Adrenal gland (tissue), 12 donors: ENCODE data around the gene TERB1. TPM values are rescaled to one million over a fixed set of nuclear protein-coding genes. Genes with fewer than 3 reads are reported as not detected.

Experiments used
- DNase-seq, 7 donors: peaks; one replicate each; pipeline ENCODE4 v3.0.0-alpha.2; 2019 to 2020
- H3K27ac ChIP-seq, 5 donors: fragments of 200-600 bp; sonication (generic) in 4 of 5; 1 replicate in 3 of 5; 2 replicates in 2 of 5; pipeline versions ENCODE4 v1.5.1 to v1.8.0; 2016 to 2020; ENCODE audit warnings: mild to moderate bottlenecking in 1 of 5
- H3K27me3 ChIP-seq: fragments of 200-600 bp; 2 replicates; pipeline ENCODE4 v1.8.0; 2021
- H3K36me3 ChIP-seq, 2 donors: fragments of 200-600 bp; replicated peaks in 1 of 2; 1 replicate in 1 of 2; 2 replicates in 1 of 2; pipeline versions ENCODE4 v1.5.1 to v1.8.0; 2018 to 2022
- H3K4me1 ChIP-seq, 2 donors: fragments of 200-600 bp; replicated peaks in 1 of 2; 1 replicate in 1 of 2; 2 replicates in 1 of 2; pipeline versions ENCODE4 v1.5.1 to v1.8.0; 2018 to 2021
- H3K4me3 ChIP-seq, 4 donors: fragments of 200-600 bp; sonication (generic) in 3 of 4; one replicate each; pipeline ENCODE4 v1.5.1; 2016 to 2018
- H3K9me3 ChIP-seq, 3 donors: fragments of 200-600 bp; sonication (generic) in 1 of 3; replicated peaks in 1 of 3; 1 replicate in 2 of 3; 2 replicates in 1 of 3; pipeline versions ENCODE4 v1.5.1 to v1.8.0; 2016 to 2021
- POLR2A ChIP-seq, 2 donors: fragments of 450-650 bp; IDR thresholded peaks; one replicate each; pipeline ENCODE4 v1.6.1; 2017; ENCODE audit warnings: antibody characterized with exemption in 2 of 2, mild to moderate bottlenecking in 2 of 2, moderate library complexity in 1 of 2
- WGBS, 4 donors: extraction: QIAGEN DNeasy Blood & Tissue Kit in 2 of 4; methylation state at CpG; one replicate each; pipeline versions ENCODE4 v1.1.5 to v1.1.7; 2013 to 2017; 5-methylcytosine and 5-hydroxymethylcytosine counted together
- intact Hi-C, 2 donors: fragments of 100-400 bp; cut with DNase I; formaldehyde crosslinking; loops; one replicate each; pipeline versions ENCODE4 v1.14.1 to v1.15.0; 2022 to 2023
- polyA plus RNA-seq, 3 donors: library from polyadenylated mRNA; stranded (reverse); fragments of 200-250 nt in 2 of 3; fragments of 350-450 nt in 1 of 3; fragmentation: Illumina TruSeq in 1 of 3; extraction: RNeasy Lipid Tissue Mini Kit (QIAGEN cat#74804) in 1 of 3; gene quantifications; one replicate each; pipeline ENCODE4 v1.2.3, GENCODE V29; 2013 to 2014
- total RNA-seq, 9 donors: library from RNA; depleted of rRNA in 4 of 9; stranded (reverse); fragments of >200 nt in 4 of 9; fragments of 120-200 nt in 1 of 9; fragmentation: NEBNext Ultra II Directional in 1 of 9; extraction: Animal tissue kit (Norgen Biotek cat#: 25700) in 1 of 9; gene quantifications; one replicate each; pipeline versions ENCODE4 v1.1.0 to v1.2.4, GENCODE V29; 2013 to 2023
- TF ChIP-seq, protein P1 (sequence below), 6 experiments: fragments of 450-650 bp in 4 of 6; fragments of 200-600 bp in 2 of 6; sonication (generic) in 1 of 6; IDR thresholded peaks; 1 replicate in 5 of 6; 2 replicates in 1 of 6; pipeline versions ENCODE4 v1.5.1 to v1.8.0; 2016 to 2021; ENCODE audit warnings: antibody characterized with exemption in 6 of 6, mild to moderate bottlenecking in 2 of 6, moderate library complexity in 1 of 6
- donor health status: healthy with polysubstance abuse.
- donor health status: Bipolar disorder and iron deficiency.
- donor health status: DM: yes; HTN: yes; CAD: no.
- donor health status: DM: no; HTN: no; CAD: no.
- donor health status: DM: no; HTN: no; CAD: no.
- donor health status: DM: yes; HTN: yes; CAD: no.

TERB1 gene
- total and polyA plus RNA-seq, 12 donors = 0.06 TPM; not detected in 11

- 88 to 95% (median 90%) methylated on average over 1 to 2 of the region's 2 CpGs for WGBS, 4 donors
- DNase-seq = no peak
- Histone ChIP-seq H3K9me3 (no peaks in the 10 kb centered on the region), H3K4me1 (peaks cover 8 to 11% of the 10 kb centered on the region in 2 donors), H3K27me3 (peaks cover 22% of the 10 kb centered on the region), H3K4me3 (no peak overlapping the region), H3K27ac (no peak overlapping the region), H3K36me3 (no peaks in the 10 kb centered on the region)
- intact Hi-C loops = loop anchor here in 1 of 2 donors (10.0 kb wide), 1 partner anchor 123 kb away; no protein-coding TSS in a partner anchor
- TF ChIP-seq, protein P1, sequence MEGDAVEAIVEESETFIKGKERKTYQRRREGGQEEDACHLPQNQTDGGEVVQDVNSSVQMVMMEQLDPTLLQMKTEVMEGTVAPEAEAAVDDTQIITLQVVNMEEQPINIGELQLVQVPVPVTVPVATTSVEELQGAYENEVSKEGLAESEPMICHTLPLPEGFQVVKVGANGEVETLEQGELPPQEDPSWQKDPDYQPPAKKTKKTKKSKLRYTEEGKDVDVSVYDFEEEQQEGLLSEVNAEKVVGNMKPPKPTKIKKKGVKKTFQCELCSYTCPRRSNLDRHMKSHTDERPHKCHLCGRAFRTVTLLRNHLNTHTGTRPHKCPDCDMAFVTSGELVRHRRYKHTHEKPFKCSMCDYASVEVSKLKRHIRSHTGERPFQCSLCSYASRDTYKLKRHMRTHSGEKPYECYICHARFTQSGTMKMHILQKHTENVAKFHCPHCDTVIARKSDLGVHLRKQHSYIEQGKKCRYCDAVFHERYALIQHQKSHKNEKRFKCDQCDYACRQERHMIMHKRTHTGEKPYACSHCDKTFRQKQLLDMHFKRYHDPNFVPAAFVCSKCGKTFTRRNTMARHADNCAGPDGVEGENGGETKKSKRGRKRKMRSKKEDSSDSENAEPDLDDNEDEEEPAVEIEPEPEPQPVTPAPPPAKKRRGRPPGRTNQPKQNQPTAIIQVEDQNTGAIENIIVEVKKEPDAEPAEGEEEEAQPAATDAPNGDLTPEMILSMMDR (IDR thresholded peaks at IDR 0.05) = no peak
- no peak for TF ChIP-seq POLR2A (IDR thresholded peaks at IDR 0.05)
These were observed 46.8 kb upstream of the TERB1 start for GRCh38 chr16:66848172-66848571.

GRCh38 chr16:66847533-66848067 lies 46.2 kb upstream of the TERB1 start:
- DNase-seq = no peak
- intact Hi-C loops = loop anchor here in 1 of 2 donors (10.0 kb wide), 1 partner anchor 123 kb away; no protein-coding TSS in a partner anchor
- H3K36me3 ChIP-seq = no peaks in the 10 kb centered on the region
- 71 to 85% (median 78%) methylated on average over 6 of the region's 6 CpGs for WGBS, 4 donors
- H3K27me3 ChIP-seq = peaks cover 22% of the 10 kb centered on the region
- H3K4me3 ChIP-seq = no peak overlapping the region
- TF ChIP-seq, protein P1 (IDR thresholded peaks at IDR 0.05) = no peak
- TF ChIP-seq POLR2A (IDR thresholded peaks at IDR 0.05) = no peak
- no peaks in the 10 kb centered on the region for H3K9me3 ChIP-seq
- peaks cover 8 to 11% of the 10 kb centered on the region in 2 donors for H3K4me1 ChIP-seq
- no peak overlapping the region for H3K27ac ChIP-seq

GRCh38 chr16:66846831-66847230 lies 45.4 kb upstream of the TERB1 start:
- TF ChIP-seq, protein P1 (IDR thresholded peaks at IDR 0.05) = no peak
- TF ChIP-seq POLR2A (IDR thresholded peaks at IDR 0.05) = no peak
- H3K27ac ChIP-seq = no peak overlapping the region
- peaks cover 8 to 11% of the 10 kb centered on the region in 2 donors for H3K4me1 ChIP-seq
- H3K27me3 ChIP-seq = peaks cover 22% of the 10 kb centered on the region
- intact Hi-C loops = loop anchor here in 1 of 2 donors (10.0 kb wide), 1 partner anchor 122 kb away; no protein-coding TSS in a partner anchor
- H3K4me3 ChIP-seq = no peak overlapping the region
- no peak for DNase-seq
- H3K36me3 ChIP-seq = no peaks in the 10 kb centered on the region
- H3K9me3 ChIP-seq = no peaks in the 10 kb centered on the region
- 90 to 98% (median 96%) methylated on average over 4 to 6 of the region's 6 CpGs for WGBS, 4 donors

DNA sequence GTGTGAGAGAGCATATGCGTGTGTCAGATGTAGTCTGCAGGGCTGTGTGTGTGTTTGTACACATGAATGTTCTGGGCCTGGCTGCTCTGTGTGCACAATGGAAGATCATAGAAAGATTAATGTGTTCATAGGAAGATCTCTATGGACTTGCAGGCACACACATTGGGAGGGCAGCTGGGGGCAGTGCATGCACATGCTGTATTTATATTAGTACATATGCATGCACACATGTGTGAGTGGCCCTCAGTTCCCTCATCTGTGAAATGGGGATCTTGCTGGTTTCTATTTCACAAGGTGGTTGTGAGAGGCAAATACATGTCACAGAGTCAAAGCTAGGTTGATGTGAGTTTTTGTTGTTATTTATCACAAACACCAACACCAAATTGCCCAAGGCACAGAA lies 44.9 kb upstream of the TERB1 start:
- intact Hi-C loops = loop anchor here in 1 of 2 donors (10.0 kb wide), 1 partner anchor 121 kb away; no protein-coding TSS in a partner anchor
- no peak overlapping the region for H3K27ac ChIP-seq
- H3K27me3 ChIP-seq = peaks cover 22% of the 10 kb centered on the region
- TF ChIP-seq, protein P1 (IDR thresholded peaks at IDR 0.05) = no peak
- no peak for TF ChIP-seq POLR2A (IDR thresholded peaks at IDR 0.05)
- peaks cover 8 to 11% of the 10 kb centered on the region in 2 donors for H3K4me1 ChIP-seq
- H3K36me3 ChIP-seq = no peaks in the 10 kb centered on the region
- peak in 1 of 7 donors; percentile 1 for DNase-seq
- WGBS, 4 donors = 86 to 100% (median 90%) methylated on average over 1 of the region's 1 CpG
- no peaks in the 10 kb centered on the region for H3K9me3 ChIP-seq
- H3K4me3 ChIP-seq = no peak overlapping the region
